GM03348 (cell line): ENCODE measurements around the gene COMMD1.
"Not testable (repeated sequence)": the region's sequence is repeated elsewhere in the genome, so short reads cannot be mapped to it uniquely, and the experiment has no call there.

ENCODE experiments used
- DNase-seq: peaks from one replicate; pipeline ENCODE4 v3.0.0; 2012; ENCODE audit warnings: low spot score

COMMD1 gene

DNA sequence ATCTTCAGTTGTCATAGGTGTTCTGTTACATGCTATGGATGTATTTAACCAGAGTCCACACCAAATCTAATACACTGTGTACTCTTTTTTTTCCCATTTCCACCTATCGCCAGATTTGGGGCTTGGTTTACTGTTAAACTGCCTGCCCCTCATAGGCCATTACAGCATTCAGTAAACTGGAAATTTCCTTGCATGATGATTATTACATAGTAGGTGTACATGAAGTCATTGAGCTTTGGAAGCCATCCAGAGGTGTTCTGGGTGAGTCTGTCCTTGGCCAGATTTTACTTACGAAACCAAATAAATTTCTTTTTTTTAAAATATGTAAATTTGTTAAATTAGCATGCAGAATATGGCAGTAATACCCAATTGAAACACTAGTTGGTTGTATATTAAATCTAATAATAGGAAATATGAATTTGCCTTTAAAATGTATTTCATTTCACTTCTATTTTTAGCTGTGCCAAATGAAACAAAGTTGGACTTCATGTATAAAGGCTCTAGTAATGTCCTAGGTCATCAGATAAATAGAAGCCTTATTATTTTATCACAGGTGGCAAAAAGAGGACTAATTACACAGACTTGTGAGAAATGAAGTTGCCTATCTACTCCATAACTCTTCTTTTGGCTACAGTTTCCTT, 60.7 kb downstream of the COMMD1 start:
- no peak for DNase-seq

DNA sequence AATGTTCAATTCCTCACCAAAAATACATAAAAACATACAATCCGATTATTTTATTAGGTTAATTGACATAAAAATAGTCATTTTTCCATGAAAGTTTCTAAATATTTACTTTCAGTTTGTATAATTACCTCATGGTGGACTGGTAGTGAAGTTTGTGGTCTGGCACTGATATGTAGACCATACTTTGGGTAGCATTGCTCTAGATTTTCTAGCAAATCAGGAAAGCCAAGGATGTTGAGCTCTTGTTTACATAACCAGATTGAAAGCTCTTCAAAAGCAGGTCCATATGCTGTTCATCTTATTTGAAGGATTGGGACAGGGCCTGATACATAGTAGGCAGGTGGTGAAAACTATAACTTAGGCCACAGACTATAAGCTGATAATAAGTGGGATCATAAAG, 61.8 kb downstream of the COMMD1 start:
- peak; percentile 17 for DNase-seq

DNA sequence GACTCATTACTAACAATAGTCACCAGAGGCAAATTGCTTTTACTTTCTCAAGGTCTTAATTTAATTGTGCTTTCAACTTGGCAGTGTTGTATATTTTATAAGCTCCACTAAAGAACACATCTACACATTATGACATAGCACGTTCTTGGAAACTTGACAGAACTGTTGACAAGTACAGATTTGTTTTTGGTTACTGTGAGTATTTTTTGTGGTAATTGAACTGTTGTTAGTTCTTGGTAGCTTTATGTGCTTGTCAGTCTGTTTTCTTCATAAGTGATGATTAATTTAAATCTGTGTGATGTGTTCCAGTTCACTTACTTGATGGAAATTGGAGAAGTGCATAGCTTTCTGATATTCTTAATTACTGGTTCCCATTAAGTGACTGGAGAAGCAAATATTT, 63.9 kb downstream of the COMMD1 start:
- no peak for DNase-seq

DNA sequence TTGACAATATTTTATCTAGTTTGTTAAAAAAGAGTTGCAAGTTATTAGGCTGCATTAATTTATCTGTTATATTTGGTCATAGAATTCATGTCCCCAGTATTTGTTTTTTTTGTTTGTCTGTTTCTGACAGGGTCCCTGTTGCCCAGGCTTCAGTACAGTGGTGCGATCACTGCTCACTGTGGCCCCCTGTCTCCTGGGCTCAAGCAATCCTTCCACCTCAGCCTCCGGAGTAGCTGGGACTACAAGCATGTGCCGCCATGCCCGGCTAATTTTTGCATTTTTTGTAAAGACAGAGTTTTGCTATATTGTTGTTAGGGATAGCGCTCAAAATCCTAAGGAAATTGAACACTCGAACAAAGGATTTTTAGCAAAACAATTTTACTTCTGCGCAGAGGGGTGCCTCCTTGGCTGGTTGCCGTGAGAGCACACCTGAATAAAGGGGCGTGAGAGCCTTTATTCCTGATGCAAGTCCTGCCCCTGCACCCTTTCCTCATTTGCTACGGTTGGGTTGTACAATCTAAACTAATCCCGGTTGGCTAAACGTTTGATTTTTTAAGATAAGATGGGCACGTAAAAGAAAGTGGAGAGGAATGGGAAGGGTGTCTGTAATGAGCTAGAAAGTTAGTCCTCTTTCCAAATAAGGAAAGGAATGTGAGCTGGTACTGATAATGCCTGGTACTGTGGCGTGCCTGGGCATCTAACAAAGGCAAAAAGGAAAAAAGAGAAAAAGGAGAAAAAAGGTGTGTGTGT, 65.5 kb downstream of the COMMD1 start:
- no peak for DNase-seq

DNA sequence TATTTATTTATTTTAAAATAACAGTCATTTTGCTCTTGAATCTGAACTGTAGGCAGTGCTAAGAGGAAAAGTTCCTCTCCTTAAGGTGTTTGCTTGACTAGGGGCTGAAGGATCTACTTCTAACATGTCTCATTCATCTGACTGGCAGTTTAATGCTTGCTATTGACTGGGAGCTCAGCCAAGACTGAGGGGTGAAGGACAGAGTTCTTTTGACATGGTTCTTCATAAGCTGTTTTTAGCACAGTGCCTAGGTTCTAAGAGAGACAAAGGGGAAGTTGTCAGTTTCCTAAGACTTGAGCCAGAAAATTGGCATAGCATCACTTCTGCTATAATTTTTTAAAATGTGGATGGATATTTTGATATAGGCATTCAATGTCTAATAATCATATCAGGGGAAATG, 73.0 kb downstream of the COMMD1 start:
- DNase-seq = no peak

DNA sequence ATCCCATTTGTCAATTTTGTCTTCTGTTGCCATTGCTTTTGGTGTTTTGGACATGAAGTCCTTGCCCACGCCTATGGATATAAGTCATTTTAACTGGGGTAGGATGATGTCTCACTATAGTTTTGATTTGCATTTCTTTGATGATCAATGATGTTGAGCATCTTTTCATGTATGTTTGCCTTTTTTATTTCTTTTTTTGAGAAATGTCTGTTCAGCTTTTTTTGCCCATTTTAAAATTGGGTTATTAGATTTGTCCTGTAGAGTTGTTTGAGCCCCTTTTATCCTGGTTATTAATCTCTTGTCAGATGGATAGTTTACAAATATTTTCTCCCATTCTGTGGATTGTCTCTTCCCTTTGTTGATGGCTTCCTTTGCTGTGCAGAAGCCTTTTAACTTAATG, 75.3 kb downstream of the COMMD1 start:
- DNase-seq = no peak

DNA sequence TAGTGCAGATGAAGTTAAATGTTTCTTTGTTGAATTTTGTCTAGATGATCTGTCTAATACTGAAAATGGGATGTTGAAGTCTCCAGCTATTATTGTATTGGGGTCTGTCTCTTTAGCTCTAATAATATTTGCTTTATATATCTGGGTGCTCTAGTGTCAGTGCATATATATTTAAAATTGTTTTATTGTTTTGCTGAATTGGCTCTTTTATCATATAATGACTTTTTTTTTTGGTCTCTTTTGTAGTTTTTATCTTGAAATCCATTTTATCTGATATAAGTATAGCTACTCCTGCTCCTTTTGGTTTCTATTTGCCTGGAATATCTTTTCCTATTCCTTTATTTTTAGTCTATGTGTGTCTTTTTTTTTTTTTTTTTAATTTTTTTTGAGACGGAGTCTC, 79.2 kb downstream of the COMMD1 start:
- DNase-seq = no peak

DNA sequence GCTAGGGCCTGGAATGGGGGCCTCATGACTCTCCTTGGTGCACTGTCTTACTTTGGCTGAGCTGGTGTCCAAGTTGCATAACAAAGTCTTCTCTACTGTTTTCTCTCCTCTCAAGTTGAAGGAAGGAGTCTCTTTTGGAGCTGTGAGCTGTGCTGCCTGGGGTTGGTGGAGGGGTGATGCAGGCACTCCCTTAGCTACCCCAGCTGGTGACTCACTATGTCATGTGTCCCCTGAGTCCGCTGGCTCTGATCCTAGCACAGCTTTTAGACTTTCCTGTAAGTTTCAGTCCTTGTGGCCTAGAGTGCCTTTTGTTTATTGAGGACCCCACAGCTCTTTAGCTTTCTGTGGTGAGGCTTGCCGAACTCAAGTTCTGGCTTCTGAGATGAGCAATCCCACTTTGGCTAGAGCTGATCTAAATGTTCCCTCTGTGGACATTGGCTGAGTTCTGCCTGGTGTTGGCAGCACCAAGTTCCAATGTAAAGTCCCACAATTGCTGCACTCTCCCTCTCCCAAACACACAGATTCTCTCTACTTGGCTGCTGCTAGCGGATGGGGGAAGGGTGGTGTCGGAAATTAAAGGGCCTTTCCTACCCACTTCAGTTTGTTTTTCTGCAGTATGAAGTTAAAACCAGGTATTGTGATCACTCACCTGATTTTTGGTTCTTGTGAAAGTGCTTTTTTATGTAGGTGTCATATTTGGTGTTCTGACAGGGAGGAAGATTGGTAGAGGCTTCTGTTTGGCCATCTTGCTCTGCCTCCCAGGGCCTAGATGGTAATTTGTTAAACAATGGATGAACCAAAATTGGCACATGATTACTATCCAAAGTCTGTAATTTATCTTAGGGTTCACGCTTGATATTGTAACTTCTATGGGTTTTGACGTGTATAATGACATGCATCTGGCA, 83.2 kb downstream of the COMMD1 start:
- DNase-seq = no peak

DNA sequence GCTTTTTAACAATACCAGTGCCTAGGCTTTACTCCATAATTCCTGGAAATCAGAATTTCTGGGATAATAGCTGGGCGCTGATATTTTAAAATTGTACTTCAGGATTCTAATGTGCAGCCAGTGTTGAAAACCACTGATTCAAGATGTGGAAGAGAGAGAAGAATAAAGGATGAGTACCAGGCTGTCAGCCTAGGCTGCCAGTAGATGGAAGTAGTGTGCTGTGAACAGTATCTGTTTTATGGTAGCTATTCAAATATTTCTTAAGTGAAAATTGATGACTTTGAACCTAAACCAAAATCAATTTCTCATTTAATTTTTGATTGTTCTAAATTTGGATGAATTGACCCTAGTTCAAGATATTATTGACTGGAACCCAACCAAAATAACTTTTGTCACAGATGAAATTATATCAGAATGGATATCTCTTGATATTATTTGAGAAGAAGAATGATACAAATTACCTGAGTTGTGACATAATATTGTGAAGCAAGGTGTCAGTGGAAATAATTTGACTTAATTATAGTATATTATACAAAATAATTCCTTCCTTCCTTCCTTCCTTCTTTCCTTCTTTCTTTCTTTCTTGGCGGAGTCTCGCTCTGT, 88.0 kb downstream of the COMMD1 start:
- DNase-seq = peak; percentile 65

DNA sequence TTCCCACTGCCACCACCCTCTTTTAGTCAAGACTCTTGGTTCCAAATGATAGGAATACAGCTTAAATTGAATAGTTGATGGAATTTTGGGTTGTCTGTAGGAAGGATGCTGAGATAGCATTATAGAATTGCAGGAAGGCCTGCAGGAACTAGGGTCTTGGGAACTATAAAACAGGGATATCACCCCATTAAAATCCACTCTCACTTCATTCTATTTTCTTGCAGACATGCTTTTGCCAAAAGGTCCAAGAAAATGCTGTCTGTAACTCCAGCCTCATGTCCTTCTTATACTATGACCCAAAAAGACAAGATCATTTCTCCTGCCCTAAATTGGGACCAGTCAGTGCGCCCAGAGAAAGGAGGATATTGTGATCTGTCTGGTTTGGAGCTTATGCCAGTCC, 89.1 kb downstream of the COMMD1 start:
- DNase-seq = no peak

DNA sequence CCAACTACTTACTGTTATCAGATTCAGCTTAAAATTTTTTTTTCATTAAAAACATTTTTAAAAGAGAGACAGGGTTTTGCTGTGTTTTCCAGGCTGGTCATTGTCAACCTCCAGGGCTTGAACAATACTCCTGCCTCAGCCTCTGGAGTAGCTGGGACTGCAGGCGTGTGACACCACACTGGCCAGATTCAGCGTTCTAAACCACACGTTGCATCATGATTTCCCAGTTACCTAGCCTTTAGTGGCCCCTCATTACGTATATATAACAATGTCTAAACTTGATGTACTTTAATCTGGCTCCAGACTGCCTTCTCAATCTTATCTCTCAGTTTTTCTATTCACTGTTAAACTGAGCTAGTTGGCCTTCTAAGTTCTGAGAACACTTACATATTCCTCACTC, 89.6 kb downstream of the COMMD1 start:
- no peak for DNase-seq

DNA sequence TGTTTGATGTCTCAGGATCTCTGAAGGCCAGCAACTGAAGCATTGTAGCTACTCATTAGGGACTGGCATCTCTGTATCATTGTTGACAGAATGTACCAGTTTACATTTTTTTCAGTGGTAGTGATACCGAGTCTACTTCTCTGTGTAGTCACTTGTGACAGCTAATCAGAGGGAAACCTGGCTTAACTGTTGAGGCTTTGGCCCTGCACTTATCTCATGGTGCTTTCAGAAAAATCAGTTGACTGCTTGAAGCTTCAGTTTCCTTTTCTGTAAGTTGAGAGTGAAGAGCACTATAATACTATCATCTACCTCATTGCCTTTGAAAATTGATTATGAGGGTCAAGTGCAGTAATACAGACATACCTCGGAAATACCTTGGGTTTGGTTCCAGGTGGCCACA, 90.0 kb downstream of the COMMD1 start:
- DNase-seq = no peak

DNA sequence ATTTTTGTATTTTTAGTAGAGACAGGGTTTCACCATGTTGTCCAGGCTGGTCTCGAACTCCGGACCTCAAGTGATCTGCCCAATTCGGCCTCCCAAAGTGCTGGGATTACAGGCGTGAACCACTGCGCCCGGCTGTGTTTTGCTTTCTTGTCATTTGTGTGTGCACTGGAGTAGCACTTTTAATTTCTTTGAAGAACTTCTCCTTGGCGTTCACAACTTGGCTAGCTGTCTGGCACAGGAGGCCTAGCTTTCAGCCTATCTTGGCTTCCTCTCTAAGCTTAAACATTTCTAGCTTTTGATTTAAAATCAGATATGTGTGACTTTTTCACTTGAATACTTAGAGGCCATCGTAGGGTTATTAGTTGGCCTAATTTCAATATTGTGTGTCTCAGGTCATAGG, 93.0 kb downstream of the COMMD1 start:
- no peak for DNase-seq

DNA sequence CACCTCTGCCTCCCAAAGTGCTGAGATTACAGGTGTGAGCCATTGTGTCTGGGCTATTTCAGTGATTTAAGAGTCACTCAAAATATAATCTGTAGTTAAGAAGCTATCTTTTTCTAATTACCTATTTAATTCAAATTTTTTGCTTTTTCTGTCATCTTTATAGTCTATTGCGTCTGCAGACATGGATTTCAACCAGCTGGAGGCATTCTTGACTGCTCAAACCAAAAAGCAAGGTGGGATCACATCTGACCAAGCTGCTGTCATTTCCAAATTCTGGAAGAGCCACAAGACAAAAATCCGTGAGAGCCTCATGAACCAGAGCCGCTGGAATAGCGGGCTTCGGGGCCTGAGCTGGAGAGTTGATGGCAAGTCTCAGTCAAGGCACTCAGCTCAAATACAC, 95.1 kb downstream of the COMMD1 start:
- no peak for DNase-seq

DNA sequence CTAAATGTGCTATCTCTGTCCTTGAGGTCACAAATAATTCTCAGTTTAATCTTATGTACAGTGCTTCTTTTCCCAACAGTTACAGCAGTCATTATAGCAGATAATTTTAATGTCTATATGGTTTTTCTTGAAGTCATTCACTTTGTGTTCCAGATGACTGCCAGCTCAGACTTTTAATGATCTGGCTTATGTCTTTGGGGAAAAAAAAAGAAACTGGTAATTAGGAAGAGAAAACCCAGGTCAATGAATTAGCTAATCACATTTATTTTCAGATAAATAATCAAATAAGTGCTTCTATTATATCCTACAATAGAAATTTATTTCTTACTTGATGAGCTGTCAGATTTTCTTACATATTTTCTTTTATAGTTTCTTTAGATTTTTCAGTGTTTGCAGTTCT, 96.0 kb downstream of the COMMD1 start:
- DNase-seq = no peak

DNA sequence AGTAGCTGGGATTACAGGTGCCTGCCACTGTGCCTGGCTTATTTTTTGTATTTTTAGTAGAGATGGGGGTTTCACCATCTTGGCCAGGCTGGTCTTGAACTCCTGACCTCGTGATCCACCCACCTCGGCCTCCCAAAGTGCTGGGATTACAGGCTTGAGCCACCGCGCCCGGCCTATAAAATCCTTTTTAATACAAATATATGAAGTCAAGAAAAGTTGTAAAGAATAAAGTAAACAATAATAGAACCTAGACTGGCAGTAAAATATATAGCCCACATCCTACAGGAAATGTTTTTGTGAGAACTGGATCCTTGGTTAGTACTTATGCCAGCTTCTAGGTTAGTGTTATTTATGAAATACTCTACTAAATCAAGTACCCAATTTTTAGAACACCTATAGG, 99.0 kb downstream of the COMMD1 start:
- not testable (repeated sequence) for DNase-seq

DNA sequence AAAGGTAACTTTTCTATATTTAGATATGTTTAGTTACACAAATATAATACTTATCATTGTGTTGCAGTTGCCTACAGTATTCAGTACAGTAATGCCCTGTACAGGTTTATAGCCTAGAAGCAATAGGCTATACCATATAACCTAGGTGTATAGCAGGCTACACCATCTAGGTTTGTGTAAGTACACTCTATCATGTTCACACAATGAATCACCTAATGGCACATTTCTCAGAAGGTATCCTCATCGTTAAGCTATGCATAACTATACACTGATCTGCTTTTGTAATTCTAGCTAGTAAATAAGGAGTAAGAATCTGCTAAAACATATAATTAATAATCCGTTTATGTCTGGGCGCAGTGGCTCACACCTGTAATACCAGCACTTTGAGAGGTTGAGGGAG, 102.1 kb downstream of the COMMD1 start:
- DNase-seq = no peak

DNA sequence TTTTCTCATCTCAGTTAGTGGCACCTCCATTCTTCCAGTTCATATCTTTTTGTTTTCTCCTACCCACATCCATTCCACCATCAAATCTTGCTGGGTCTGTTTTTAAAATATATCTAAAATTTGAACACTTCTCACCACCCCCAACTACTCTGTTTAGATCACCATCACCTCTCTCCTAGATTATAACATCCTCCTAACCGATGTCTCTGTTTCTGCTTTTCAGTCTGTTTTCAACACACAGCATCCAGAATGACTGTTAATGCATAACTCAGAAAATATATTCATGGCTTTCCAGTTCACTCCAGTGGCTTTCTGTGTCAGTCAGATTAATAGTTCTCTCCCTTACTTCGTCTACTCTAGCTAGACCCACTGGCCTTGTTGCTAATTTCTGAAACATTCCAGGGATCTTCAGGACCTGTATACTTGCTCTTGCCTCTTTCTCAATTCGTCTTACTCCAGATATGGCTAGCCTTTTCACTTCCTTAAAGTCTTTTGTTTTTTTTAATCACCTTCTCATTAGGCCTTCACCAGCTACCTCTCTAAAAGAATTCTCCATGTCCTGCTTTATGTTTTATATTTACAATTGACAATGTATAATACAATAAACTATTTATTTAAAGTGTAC, 105.3 kb downstream of the COMMD1 start:
- no peak for DNase-seq

DNA sequence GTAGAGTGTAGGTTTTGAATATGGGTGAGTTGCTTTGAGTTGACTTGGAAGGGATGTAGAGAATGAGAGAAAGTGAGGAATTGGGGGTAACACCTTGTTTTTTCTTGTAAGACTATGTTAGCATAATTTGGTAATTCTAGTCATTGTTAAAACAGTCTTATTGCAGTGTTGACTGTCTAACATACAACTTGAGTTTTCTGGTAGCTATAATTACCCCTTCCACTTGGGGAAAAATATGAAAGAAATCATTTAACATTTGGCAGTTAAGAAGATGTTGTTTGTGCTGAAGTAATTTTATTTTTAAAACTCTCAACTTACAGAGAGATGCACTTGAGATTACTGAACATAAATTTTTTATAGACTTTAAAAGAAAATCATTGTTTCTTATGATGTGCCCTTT, 108.2 kb downstream of the COMMD1 start:
- no peak for DNase-seq

DNA sequence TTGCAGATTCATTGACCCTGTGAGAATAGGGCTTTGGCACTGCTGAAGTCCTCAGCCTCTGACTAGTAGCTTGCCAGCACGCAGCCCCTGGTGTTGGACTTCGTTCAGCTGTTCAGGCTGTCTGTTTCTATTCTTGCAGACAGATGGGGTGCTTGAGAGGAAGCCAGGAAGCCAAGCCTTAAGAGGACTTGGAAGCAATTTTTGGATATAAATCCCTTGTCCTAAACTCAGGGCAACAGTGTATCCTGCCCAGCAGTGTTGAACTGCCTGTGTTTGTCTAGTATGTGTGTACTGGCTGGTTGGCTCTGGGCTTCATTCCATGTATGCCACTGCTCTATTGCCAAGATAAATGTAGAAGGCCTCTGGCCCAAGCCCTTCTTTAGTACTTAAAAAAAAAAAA, 108.6 kb downstream of the COMMD1 start:
- DNase-seq = peak; percentile 62

DNA sequence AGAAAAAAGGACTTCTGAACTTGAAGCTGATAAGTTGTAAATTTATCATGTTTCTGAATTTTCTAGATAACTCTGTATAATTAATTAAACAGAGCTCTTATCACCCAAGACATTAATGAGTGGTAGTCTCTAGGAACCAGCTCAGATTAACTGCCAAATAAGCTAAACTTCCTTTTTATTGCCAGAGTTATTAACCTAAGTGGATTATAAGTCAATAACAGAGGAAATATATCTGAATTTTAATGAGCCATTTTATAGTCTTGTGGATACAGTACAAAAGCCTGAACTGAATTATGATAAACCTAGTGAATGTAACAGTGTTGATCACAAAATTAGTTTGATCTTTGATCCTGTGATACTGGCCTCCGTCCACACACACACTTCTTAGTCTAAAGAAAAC, 111.5 kb downstream of the COMMD1 start:
- no peak for DNase-seq

DNA sequence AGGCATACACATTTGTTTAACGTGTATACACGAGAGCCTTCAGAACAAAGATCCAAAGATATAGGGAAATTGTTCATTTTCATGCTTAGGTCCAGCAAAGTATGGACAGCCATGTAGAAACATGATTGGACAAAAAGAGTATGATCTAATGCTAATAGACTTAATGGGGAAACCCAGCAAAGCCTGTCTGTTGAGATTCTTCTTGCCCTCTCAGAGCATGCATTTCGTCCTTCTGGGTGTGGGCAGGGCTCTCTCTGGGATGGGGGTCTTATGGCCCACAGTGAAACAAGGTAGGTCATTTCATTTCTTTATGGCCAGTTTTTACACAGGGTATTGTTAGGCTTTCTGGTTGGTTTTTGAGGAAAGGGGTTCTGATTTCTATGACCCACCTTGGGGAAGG, 124.4 kb downstream of the COMMD1 start:
- no peak for DNase-seq
